Tibial artery (tissue), 4 donors: ENCODE data around the gene SENP6.
"Not testable (repeated sequence)": the region's sequence is repeated elsewhere in the genome, so short reads cannot be mapped to it uniquely, and the experiment has no call there.

ENCODE experiments used
- DNase-seq, 2 donors: peaks; one replicate each; pipeline ENCODE4 v3.0.0-alpha.2; 2019
- H3K27ac ChIP-seq, 2 donors: fragments of 200-600 bp; sonication (generic) in 1 of 2; 1 replicate in 1 of 2; 2 replicates in 1 of 2; pipeline ENCODE4 v1.5.1; 2018 to 2019; ENCODE audit warnings: mild to moderate bottlenecking in 1 of 2
- H3K27me3 ChIP-seq, 2 donors: fragments of 200-600 bp; sonication (generic) in 1 of 2; one replicate each; pipeline versions ENCODE4 v1.5.1 to v1.6.0; 2016 to 2019
- H3K36me3 ChIP-seq, 3 donors: fragments of 200-600 bp; sonication (generic) in 2 of 3; one replicate each; pipeline ENCODE4 v1.5.1; 2016 to 2019; ENCODE audit warnings: mild to moderate bottlenecking in 2 of 3
- H3K4me1 ChIP-seq, 4 donors: fragments of 200-600 bp; sonication (generic) in 2 of 4; 1 replicate in 3 of 4; 2 replicates in 1 of 4; pipeline ENCODE4 v1.5.1; 2016 to 2019
- H3K4me3 ChIP-seq, 2 donors: fragments of 200-600 bp; sonication (generic) in 1 of 2; 1 replicate in 1 of 2; 2 replicates in 1 of 2; pipeline ENCODE4 v1.5.1; 2018 to 2019; ENCODE audit warnings: mild to moderate bottlenecking in 2 of 2
- H3K9me3 ChIP-seq, 3 donors: fragments of 200-600 bp; sonication (generic) in 1 of 3; one replicate each; pipeline ENCODE4 v1.5.1; 2016 to 2019
- CTCF ChIP-seq, 2 experiments: fragments of 200-600 bp in 1 of 2; fragments of 450-650 bp in 1 of 2; IDR thresholded peaks; one replicate each; pipeline ENCODE4 v1.5.1; 2017 to 2019; ENCODE audit warnings: antibody characterized with exemption in 2 of 2, mild to moderate bottlenecking in 1 of 2, moderate library complexity in 1 of 2
- intact Hi-C: fragments of 100-400 bp; cut with DNase I; formaldehyde crosslinking; loops from one replicate; pipeline ENCODE4 v1.15.0; 2023; ENCODE audit warnings: low total_unique reads

The SENP6 gene

GRCh38 chr6:75727206-75727605, 125.5 kb downstream of the SENP6 start:
- Histone ChIP-seq H3K27me3 (no peaks in the 10 kb centered on the region), H3K9me3 (no peaks in the 10 kb centered on the region), H3K4me1 (peaks cover 0 to 3% (median 0%) of the 10 kb centered on the region in 4 donors), H3K36me3 (no peaks in the 10 kb centered on the region), H3K4me3 (no peak overlapping the region), H3K27ac (no peak overlapping the region)
- intact Hi-C loops, result no loop called here
- DNase-seq, result no peak
- no peak for TF ChIP-seq CTCF (IDR thresholded peaks at IDR 0.05)

GRCh38 chr6:75731029-75731428, 129.3 kb downstream of the SENP6 start:
- H3K36me3 ChIP-seq, intact Hi-C loops, H3K4me3 ChIP-seq, H3K4me1 ChIP-seq, DNase-seq, H3K9me3 ChIP-seq, H3K27ac ChIP-seq, H3K27me3 ChIP-seq: not testable (repeated sequence)

- Histone ChIP-seq H3K27ac (no peak overlapping the region), H3K4me1 (peaks cover 0 to 3% (median 0%) of the 10 kb centered on the region in 4 donors), H3K27me3 (no peaks in the 10 kb centered on the region), H3K4me3 (no peak overlapping the region), H3K36me3 (no peaks in the 10 kb centered on the region), H3K9me3 (no peaks in the 10 kb centered on the region)
- no peak for TF ChIP-seq CTCF (IDR thresholded peaks at IDR 0.05)
- intact Hi-C loops, result no loop called here
- no peak for DNase-seq
Observed at GRCh38 chr6:75735491-75736186, 134.0 kb downstream of the SENP6 start.

GRCh38 chr6:75743971-75744370, 142.3 kb downstream of the SENP6 start:
- no peaks in the 10 kb centered on the region for H3K9me3 ChIP-seq
- intact Hi-C loops, result no loop called here
- no peak for TF ChIP-seq CTCF (IDR thresholded peaks at IDR 0.05)
- peaks cover 0 to 7% (median 0%) of the 10 kb centered on the region in 4 donors for H3K4me1 ChIP-seq
- H3K27ac ChIP-seq, result no peak overlapping the region
- H3K36me3 ChIP-seq, result no peaks in the 10 kb centered on the region
- H3K27me3 ChIP-seq, result no peaks in the 10 kb centered on the region
- H3K4me3 ChIP-seq, result no peak overlapping the region
- no peak for DNase-seq

- no peak for TF ChIP-seq CTCF (IDR thresholded peaks at IDR 0.05)
- no peaks in the 10 kb centered on the region for H3K27me3 ChIP-seq
- intact Hi-C loops, result no loop called here
Observed at GRCh38 chr6:75745404-75745803, 143.7 kb downstream of the SENP6 start.

GRCh38 chr6:75746221-75746620, 144.5 kb downstream of the SENP6 start:
- TF ChIP-seq CTCF (IDR thresholded peaks at IDR 0.05), result no peak
- Histone ChIP-seq H3K27ac (no peak overlapping the region), H3K27me3 (no peaks in the 10 kb centered on the region), H3K4me3 (no peak overlapping the region), H3K9me3 (no peaks in the 10 kb centered on the region), H3K4me1 (peaks cover 0 to 15% (median 7%) of the 10 kb centered on the region in 4 donors), H3K36me3 (no peaks in the 10 kb centered on the region)
- intact Hi-C loops, result no loop called here
- DNase-seq, result no peak

More at GRCh38 chr6:75745404-75745803, 143.7 kb downstream of the SENP6 start:
- Histone ChIP-seq H3K27ac (no peak overlapping the region), H3K9me3 (no peaks in the 10 kb centered on the region), H3K4me3 (no peak overlapping the region), H3K4me1 (peaks cover 0 to 12% (median 3%) of the 10 kb centered on the region in 4 donors), H3K36me3 (no peaks in the 10 kb centered on the region)
- DNase-seq, result no peak
